H1 (cell line): ENCODE results near the gene SRRM2. TPM values are rescaled to one million over a fixed set of nuclear protein-coding genes. Genes with fewer than 3 reads are reported as not detected.

Source experiments
- CTCF ChIA-PET: fragments of 300-600 bp; sonication (Branson Sonifier 250); formaldehyde crosslinking; loops from one replicate; lab custom pipeline; 2021; ENCODE audit not compliant: partially characterized antibody; lab: Charles Lee
- POLR2A ChIA-PET: fragments of 300-600 bp; sonication (Branson Sonifier 250); formaldehyde crosslinking; loops from one replicate; lab custom pipeline; 2021; ENCODE audit warnings: inconsistent platforms; ENCODE audit not compliant: partially characterized antibody; lab: Charles Lee
- DNase-seq, 2 experiments: peaks; one replicate each; pipeline versions ENCODE4 v3.0.0 to v3.0.0-alpha.2; 2010 to 2022; ENCODE audit warnings: low spot score in 2 of 2, low read depth in 1 of 2, mixed read lengths in 1 of 2
- FAIRE-seq: peaks from 2 replicates; lab custom pipeline; 2011; peaks lifted over from hg19 to GRCh38; lab: Jason Lieb, UNC
- H2AFZ ChIP-seq: 2 replicates; pipeline ENCODE4 v1.8.1; 2012; ENCODE audit warnings: low read length, inconsistent platforms
- H2AK5ac ChIP-seq: 2 replicates; pipeline ENCODE4 v1.6.1; 2013; ENCODE audit warnings: low read depth, low read length
- H2BK120ac ChIP-seq: replicated peaks from 2 replicates; pipeline ENCODE3; 2013; ENCODE audit warnings: low read depth, low read length, inconsistent platforms
- H2BK12ac ChIP-seq: 2 replicates; pipeline ENCODE4 v1.6.1; 2013; ENCODE audit warnings: low read depth, low read length
- H2BK15ac ChIP-seq: 2 replicates; pipeline ENCODE4 v1.6.1; 2013; ENCODE audit warnings: low read length
- H2BK20ac ChIP-seq: 2 replicates; pipeline ENCODE4 v1.6.1; 2013; ENCODE audit warnings: low read length
- H2BK5ac ChIP-seq: 2 replicates; pipeline ENCODE4 v1.6.1; 2013; ENCODE audit warnings: low read depth, low read length
- H3K14ac ChIP-seq: 2 replicates; pipeline ENCODE4 v1.6.1; 2013; ENCODE audit warnings: inconsistent platforms; ENCODE audit not compliant: insufficient read length
- H3K18ac ChIP-seq: 2 replicates; pipeline ENCODE4 v1.6.1; 2013; ENCODE audit warnings: low read length; ENCODE audit errors: extremely low read depth
- H3K23ac ChIP-seq: 2 replicates; pipeline ENCODE4 v1.6.1; 2013; ENCODE audit warnings: inconsistent platforms; ENCODE audit not compliant: insufficient read length
- H3K23me2 ChIP-seq: 2 replicates; pipeline ENCODE4 v1.6.1; 2013; ENCODE audit warnings: low read depth, low read length
- H3K27ac ChIP-seq: 2 replicates; pipeline ENCODE4 v1.6.1; 2011; ENCODE audit warnings: low read depth, low read length, inconsistent platforms
- H3K27me3 ChIP-seq, 4 experiments: replicated peaks in 1 of 4; 1 replicate in 1 of 4; 2 replicates in 3 of 4; pipeline versions ENCODE4 v1.6.1 to v1.8.1; 2011 to 2013; ENCODE audit warnings: low read length in 3 of 4, mild to moderate bottlenecking in 3 of 4, inconsistent platforms in 2 of 4, mixed read lengths in 2 of 4, moderate library complexity in 1 of 4; ENCODE audit not compliant: control insufficient read depth in 3 of 4, insufficient read depth in 3 of 4; ENCODE audit errors: extremely low read depth in 1 of 4
- H3K36me3 ChIP-seq, 4 experiments: 2 replicates each; pipeline versions ENCODE4 v1.6.1 to v1.8.1; 2011 to 2013; ENCODE audit warnings: mild to moderate bottlenecking in 4 of 4, low read length in 3 of 4, moderate library complexity in 2 of 4, control low read depth in 1 of 4, inconsistent platforms in 1 of 4; ENCODE audit not compliant: insufficient read depth in 4 of 4, control insufficient read depth in 2 of 4
- H3K4ac ChIP-seq: replicated peaks from 2 replicates; pipeline ENCODE3; 2013; ENCODE audit warnings: low read length, low read depth, mixed read lengths, inconsistent platforms; ENCODE audit not compliant: insufficient read length
- H3K4me1 ChIP-seq, 4 experiments: replicated peaks in 1 of 4; 1 replicate in 1 of 4; 2 replicates in 3 of 4; pipeline versions ENCODE4 v1.6.1 to v1.8.1; 2011 to 2013; ENCODE audit warnings: low read length in 3 of 4, inconsistent platforms in 2 of 4, mixed read lengths in 1 of 4; ENCODE audit not compliant: insufficient read depth in 4 of 4, control insufficient read depth in 3 of 4
- H3K4me2 ChIP-seq, 2 experiments: 2 replicates each; pipeline versions ENCODE4 v1.6.1 to v1.8.1; 2011 to 2013; ENCODE audit warnings: low read depth in 2 of 2, low read length in 2 of 2, control low read depth in 1 of 2, inconsistent platforms in 1 of 2, mild to moderate bottlenecking in 1 of 2; ENCODE audit not compliant: insufficient read depth in 1 of 2
- H3K4me3 ChIP-seq, 4 experiments: fragments of 200-600, 300-600 bp in 1 of 4; sonication (generic), shearing (Covaris generic), sonication (Bioruptor Twin) in 1 of 4; 2 replicates each; pipeline versions ENCODE4 v1.5.1 to v1.8.1; 2011 to 2016; ENCODE audit warnings: low read length in 4 of 4, low read depth in 3 of 4, control low read depth in 2 of 4, inconsistent platforms in 2 of 4, mild to moderate bottlenecking in 2 of 4, mixed read lengths in 1 of 4, moderate library complexity in 1 of 4; ENCODE audit not compliant: insufficient read depth in 2 of 4; ENCODE audit errors: extremely low read depth in 1 of 4
- H3K56ac ChIP-seq: replicated peaks from 2 replicates; pipeline ENCODE3; 2013; ENCODE audit warnings: low read depth, mild to moderate bottlenecking, mixed read lengths, low read length, inconsistent platforms; ENCODE audit not compliant: insufficient read length
- H3K79me1 ChIP-seq: 2 replicates; pipeline ENCODE4 v1.6.1; 2013; ENCODE audit warnings: low read depth, low read length, control low read depth
- H3K79me2 ChIP-seq, 2 experiments: 2 replicates each; pipeline versions ENCODE4 v1.6.1 to v1.8.1; 2012 to 2013; ENCODE audit warnings: low read length in 2 of 2, mild to moderate bottlenecking in 2 of 2, inconsistent platforms in 1 of 2; ENCODE audit not compliant: insufficient read depth in 2 of 2, control insufficient read depth in 1 of 2
- H3K9ac ChIP-seq, 4 experiments: replicated peaks in 1 of 4; 1 replicate in 1 of 4; 2 replicates in 3 of 4; pipeline versions ENCODE4 v1.6.1 to v1.8.1; 2011 to 2013; ENCODE audit warnings: low read depth in 3 of 4, low read length in 3 of 4, control low read depth in 2 of 4, mild to moderate bottlenecking in 2 of 4, moderate library complexity in 2 of 4, inconsistent platforms in 1 of 4; ENCODE audit errors: extremely low read depth in 1 of 4
- H3K9me3 ChIP-seq, 2 experiments: 2 replicates each; pipeline versions ENCODE4 v1.6.1 to v1.8.1; 2012 to 2013; ENCODE audit warnings: mild to moderate bottlenecking in 2 of 2, moderate library complexity in 2 of 2, control low read depth in 1 of 2, inconsistent platforms in 1 of 2, low read depth in 1 of 2, low read length in 1 of 2, mixed read lengths in 1 of 2; ENCODE audit not compliant: insufficient read depth in 2 of 2
- H4K20me1 ChIP-seq, 2 experiments: replicated peaks in 1 of 2; 2 replicates each; pipeline versions ENCODE3 to v1.8.1; 2011 to 2013; ENCODE audit warnings: inconsistent platforms in 2 of 2, low read length in 2 of 2, mild to moderate bottlenecking in 1 of 2; ENCODE audit not compliant: insufficient read depth in 2 of 2, control insufficient read depth in 1 of 2
- H4K5ac ChIP-seq: 2 replicates; pipeline ENCODE4 v1.6.1; 2013; ENCODE audit warnings: low read length, low read depth, mixed read lengths, inconsistent platforms; ENCODE audit not compliant: insufficient read length
- H4K8ac ChIP-seq: 2 replicates; pipeline ENCODE4 v1.8.0; 2013; ENCODE audit warnings: mild to moderate bottlenecking, moderate library complexity, low read length, inconsistent platforms; ENCODE audit not compliant: insufficient read depth; ENCODE audit errors: extremely low read depth
- H4K91ac ChIP-seq: replicated peaks from 2 replicates; pipeline ENCODE3; 2013; ENCODE audit warnings: low read length, mixed read lengths, inconsistent platforms; ENCODE audit not compliant: insufficient read length
- ASH2L ChIP-seq: fragments of 200-600, 300-600 bp; sonication (generic); IDR thresholded peaks from one replicate; pipeline ENCODE4 v1.7.1; 2017; ENCODE audit warnings: low read length
- CREB1 ChIP-seq: IDR thresholded peaks from 2 replicates; pipeline ENCODE4 v1.6.1; 2012; ENCODE audit warnings: inconsistent platforms
- KDM1A ChIP-seq: fragments of 200-600, 300-600 bp; sonication (generic); IDR thresholded peaks from 2 replicates; pipeline ENCODE4 v1.7.1; 2016; ENCODE audit warnings: mild to moderate bottlenecking, low read length, borderline replicate concordance
- KDM4A ChIP-seq: IDR thresholded peaks from one replicate; pipeline ENCODE4 v1.7.1; 2012; ENCODE audit warnings: low read depth, mild to moderate bottlenecking, moderate library complexity, low read length, inconsistent platforms; ENCODE audit not compliant: severe bottlenecking
- MAX ChIP-seq: IDR thresholded peaks from 2 replicates; pipeline ENCODE4 v1.6.1; 2012; ENCODE audit warnings: inconsistent platforms
- SIN3A ChIP-seq, 2 experiments: IDR thresholded peaks in 1 of 2; conservative IDR thresholded peaks in 1 of 2; 2 replicates each; pipeline ENCODE4 v1.6.1; 2011 to 2012; ENCODE audit warnings: low read length in 2 of 2, improper control_type of control experiment in 1 of 2, low read depth in 1 of 2, mild to moderate bottlenecking in 1 of 2
- TCF12 ChIP-seq: IDR thresholded peaks from 2 replicates; pipeline ENCODE4 v1.6.1; 2011; ENCODE audit warnings: low read depth, mild to moderate bottlenecking, low read length
- YY1 ChIP-seq: IDR thresholded peaks from 2 replicates; pipeline ENCODE4 v1.6.1; 2011; ENCODE audit warnings: low read depth, mild to moderate bottlenecking, low read length
- WGBS, 2 experiments: shearing (Covaris generic) in 1 of 2; methylation state at CpG; one replicate each; pipeline versions ENCODE4 v1.1.6 to v1.1.7; 2013 to 2015; ENCODE audit warnings: low lambda C conversion rate in 2 of 2, mixed read lengths in 2 of 2, inconsistent platforms in 1 of 2, low coverage in 1 of 2, missing lambda C conversion rate in 1 of 2; ENCODE audit not compliant: insufficient replicate concordance in 2 of 2, insufficient coverage in 1 of 2, insufficient read length in 1 of 2; ENCODE audit errors: extremely low coverage in 1 of 2, missing lambda C conversion rate in 1 of 2; 5-methylcytosine and 5-hydroxymethylcytosine counted together
- polyA plus RNA-seq, 7 experiments: library from polyadenylated mRNA; depleted of rRNA in 3 of 7; stranded (reverse) in 5 of 7; unstranded in 2 of 7; fragments of >200 nt in 5 of 7; fragments of 200-250 nt in 2 of 7; gene quantifications; 1 replicate in 5 of 7; 2 replicates in 1 of 7; 4 replicates in 1 of 7; pipeline versions ENCODE4 v1.2.1 to v1.2.3, GENCODE V29; 2011 to 2013; ENCODE audit warnings: missing spikeins in 2 of 7, mixed read lengths in 2 of 7
- total RNA-seq: library from RNA; stranded (reverse); fragmentation: NEBNext Ultra II Directional; extraction: Animal tissue kit (Norgen Biotek cat#: 25700); gene quantifications from 2 replicates; pipeline ENCODE4 v1.2.1, GENCODE V29; 2021

The SRRM2 gene
- total and polyA plus RNA-seq, 2 of the 8 experiments (the other 6 are each of a cell fraction or from before 2014, with no cell fraction given) = 300 to 579 TPM

GRCh38 chr16:2776500-2777139 lies 24.2 kb downstream of the SRRM2 start:
- Histone ChIP-seq H2BK15ac (no peak overlapping the region), H3K36me3 (peaks cover 11 to 33% (median 16%) of the 10 kb centered on the region in 4 experiments; a peak in 5 of 8 replicates), H3K27ac (peak overlapping the region; percentile 77), H2BK12ac (no peak overlapping the region), H3K79me1 (peaks cover 10% of the 10 kb centered on the region; the same call in 1 of the 2 replicates), H3K56ac (peak overlapping the region; percentile 43), H3K23me2 (peaks cover 10% of the 10 kb centered on the region; the same call in 1 of the 2 replicates), H2AFZ (no peak overlapping the region), H3K18ac (peak overlapping the region; percentile 17; the same call in 1 of the 2 replicates), H3K4me1 (peaks cover 0 to 4% (median under 1%) of the 10 kb centered on the region in 4 experiments; a peak in 5 of 7 replicates), H2AK5ac (no peak overlapping the region), H3K4ac (peak overlapping the region; percentile 48), H4K8ac (peak overlapping the region; percentile 87; the same call in 1 of the 2 replicates), H4K91ac (peak overlapping the region; percentile 47), H4K20me1 (peaks cover 11 to 17% of the 10 kb centered on the region in 2 experiments), H3K9ac (peak overlapping the region; percentile 85 to 95 (median 89)), H3K9me3 (no peaks in the 10 kb centered on the region), H3K23ac (no peak overlapping the region), H3K4me2 (peak overlapping the region; percentile 88), H2BK20ac (no peak overlapping the region), H4K5ac (peak overlapping the region; percentile 73), H2BK120ac (no peak overlapping the region), H2BK5ac (peak overlapping the region; percentile 81; the same call in 1 of the 2 replicates), H3K14ac (no peak overlapping the region), H3K79me2 (peaks cover 12 to 34% of the 10 kb centered on the region in 2 experiments), H3K27me3 (no peaks in the 10 kb centered on the region; a peak in 1 of 7 replicates), H3K4me3 (peak overlapping the region; percentile 89 to 99 (median 94))
- no peak for TF ChIP-seq KDM1A
- TF ChIP-seq ASH2L = peak; percentile 27
- no peak for TF ChIP-seq CREB1
- TF ChIP-seq TCF12 = no peak
- peak; percentile 49 for TF ChIP-seq KDM4A
- no peak for TF ChIP-seq YY1
- 0 out of 4 replicates have a peak, but pooled peaks of 1 of the 2 experiments have one; percentile 7 for TF ChIP-seq SIN3A (conservative IDR thresholded peaks at IDR 0.05 in 1 of 2, IDR thresholded peaks at IDR 0.05 in 1 of 2; ENCODE audit: low read depth in 1 of 2, low read length in 2 of 2)
- TF ChIP-seq MAX = peak; percentile 56
- no peak for DNase-seq
- CTCF ChIA-PET = no interaction called here
- FAIRE-seq = no peak
- POLR2A ChIA-PET = interaction anchor here (0.8 to 9.5 kb wide), 18 partner anchors 8 to 129 kb away, joined by 3 to 180 read pairs (median 6); partner anchors contain the start of genes FLYWCH2 and SRRM2
- WGBS, 2 experiments = 3% methylated on average over 54 of the region's 72 CpGs; no CpG with 5 or more reads in 1 of the 2 experiments
